Muscle layer of duodenum (tissue), 2 donors: Measurements from ENCODE around the gene SPON1.
A peak's percentile ranks its signal among the peaks of the same experiment; 100 is the strongest.
"Not testable (repeated sequence)": the region's sequence is repeated elsewhere in the genome, so short reads cannot be mapped to it uniquely, and the experiment has no call there.

Experiments
- H3K27ac ChIP-seq: one replicate; pipeline ENCODE4 v1.7.0; 2013; ENCODE audit warnings: mild to moderate bottlenecking, low read length
- H3K27me3 ChIP-seq: one replicate; pipeline ENCODE4 v1.7.0; 2013; ENCODE audit warnings: low read depth, mild to moderate bottlenecking, control low read depth, low read length
- H3K36me3 ChIP-seq, 2 donors: one replicate each; pipeline ENCODE4 v1.7.0; 2013; ENCODE audit warnings: low read length in 2 of 2, control low read depth in 1 of 2, mild to moderate bottlenecking in 1 of 2; ENCODE audit not compliant: insufficient read depth in 2 of 2, control insufficient read depth in 1 of 2
- H3K4me1 ChIP-seq, 2 donors: one replicate each; pipeline ENCODE4 v1.7.0; 2013; ENCODE audit warnings: low read length in 2 of 2, mild to moderate bottlenecking in 2 of 2, control low read depth in 1 of 2, moderate library complexity in 1 of 2; ENCODE audit not compliant: insufficient read depth in 2 of 2, control insufficient read depth in 1 of 2
- H3K4me3 ChIP-seq, 2 donors: one replicate each; pipeline ENCODE4 v1.7.0; 2013; ENCODE audit warnings: low read length in 2 of 2, low read depth in 1 of 2, mild to moderate bottlenecking in 1 of 2
- H3K9me3 ChIP-seq, 2 donors: one replicate each; pipeline ENCODE4 v1.7.0; 2013; ENCODE audit warnings: low read length in 2 of 2, control low read depth in 1 of 2, mild to moderate bottlenecking in 1 of 2; ENCODE audit not compliant: control insufficient read depth in 1 of 2
- donor health status: healthy.

The SPON1 gene

DNA sequence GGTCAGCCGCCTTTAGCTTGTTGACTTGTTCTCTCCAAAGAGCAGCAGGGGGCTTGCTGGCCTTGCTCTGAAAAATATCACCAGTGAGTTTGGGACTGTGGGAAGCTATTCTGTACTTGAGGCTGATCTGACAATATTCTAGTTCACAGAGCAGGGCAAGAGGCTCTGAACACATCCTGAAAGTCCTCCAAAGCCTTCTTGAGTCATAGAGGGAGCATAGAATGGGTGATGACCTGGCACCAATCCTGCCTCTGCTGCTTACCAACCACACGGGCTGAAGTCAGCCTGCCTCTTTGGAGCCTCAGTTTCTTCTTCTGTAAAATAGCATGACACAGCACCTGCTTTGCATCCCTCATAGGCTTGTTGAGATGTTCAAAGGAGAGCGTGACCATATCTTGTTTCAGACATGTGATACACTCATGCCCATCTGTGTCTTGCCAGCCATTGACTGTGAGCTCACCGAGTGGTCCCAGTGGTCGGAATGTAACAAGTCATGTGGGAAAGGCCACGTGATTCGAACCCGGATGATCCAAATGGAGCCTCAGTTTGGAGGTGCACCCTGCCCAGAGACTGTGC, 299.8 kb downstream of the SPON1 start:
- Histone ChIP-seq H3K9me3 (no peaks in the 10 kb centered on the region), H3K27me3 (no peaks in the 10 kb centered on the region), H3K4me1 (peaks cover 0 to 11% of the 10 kb centered on the region in 2 donors), H3K4me3 (no peak overlapping the region), H3K36me3 (peaks cover 18 to 56% of the 10 kb centered on the region in 2 donors), H3K27ac (no peak overlapping the region)

DNA sequence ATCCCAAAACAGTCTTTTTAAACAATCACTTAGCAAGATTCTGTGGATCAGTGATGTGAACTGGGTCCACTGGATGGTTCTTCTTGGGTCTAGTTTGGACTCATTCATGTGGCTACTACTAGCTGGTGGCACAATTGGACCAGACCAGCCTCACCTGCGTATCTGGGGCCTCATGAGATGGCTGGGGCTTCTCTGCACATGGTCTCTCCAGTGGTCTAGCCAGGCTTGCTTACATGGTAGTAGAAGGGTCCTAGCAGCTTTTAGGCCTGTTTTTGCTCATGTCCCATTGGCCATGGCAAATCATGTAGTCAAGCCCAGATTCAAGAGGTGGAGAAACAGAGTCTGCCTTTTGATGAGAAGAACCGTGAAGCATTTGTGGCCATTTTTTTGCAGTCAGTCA, 302.4 kb downstream of the SPON1 start:
- Histone ChIP-seq H3K27ac (no peak overlapping the region), H3K27me3 (no peaks in the 10 kb centered on the region), H3K4me1 (peaks cover 0 to 4% of the 10 kb centered on the region in 2 donors), H3K36me3 (peaks cover 18 to 51% of the 10 kb centered on the region in 2 donors), H3K9me3 (no peaks in the 10 kb centered on the region), H3K4me3 (no peak overlapping the region)

DNA sequence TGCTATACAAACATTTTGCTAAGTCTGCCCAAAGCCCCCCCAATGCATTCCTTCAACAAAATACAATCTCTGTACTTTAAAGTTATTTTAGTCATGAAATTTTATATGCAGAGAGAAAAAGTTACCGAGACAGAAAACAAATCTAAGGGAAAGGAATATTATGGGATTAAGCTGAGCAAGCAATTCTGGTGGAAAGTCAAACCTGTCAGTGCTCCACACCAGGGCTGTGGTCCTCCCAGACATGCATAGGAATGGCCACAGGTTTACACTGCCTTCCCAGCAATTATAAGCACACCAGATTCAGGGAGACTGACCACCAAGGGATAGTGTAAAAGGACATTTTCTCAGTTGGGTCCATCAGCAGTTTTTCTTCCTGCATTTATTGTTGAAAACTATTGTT, 304.1 kb downstream of the SPON1 start:
- H3K4me1 ChIP-seq, result peaks cover 0 to 4% of the 10 kb centered on the region in 2 donors
- H3K27me3 ChIP-seq, result no peaks in the 10 kb centered on the region
- no peak overlapping the region for H3K4me3 ChIP-seq
- no peaks in the 10 kb centered on the region for H3K9me3 ChIP-seq
- peaks cover 18 to 48% of the 10 kb centered on the region in 2 donors for H3K36me3 ChIP-seq
- no peak overlapping the region for H3K27ac ChIP-seq

DNA sequence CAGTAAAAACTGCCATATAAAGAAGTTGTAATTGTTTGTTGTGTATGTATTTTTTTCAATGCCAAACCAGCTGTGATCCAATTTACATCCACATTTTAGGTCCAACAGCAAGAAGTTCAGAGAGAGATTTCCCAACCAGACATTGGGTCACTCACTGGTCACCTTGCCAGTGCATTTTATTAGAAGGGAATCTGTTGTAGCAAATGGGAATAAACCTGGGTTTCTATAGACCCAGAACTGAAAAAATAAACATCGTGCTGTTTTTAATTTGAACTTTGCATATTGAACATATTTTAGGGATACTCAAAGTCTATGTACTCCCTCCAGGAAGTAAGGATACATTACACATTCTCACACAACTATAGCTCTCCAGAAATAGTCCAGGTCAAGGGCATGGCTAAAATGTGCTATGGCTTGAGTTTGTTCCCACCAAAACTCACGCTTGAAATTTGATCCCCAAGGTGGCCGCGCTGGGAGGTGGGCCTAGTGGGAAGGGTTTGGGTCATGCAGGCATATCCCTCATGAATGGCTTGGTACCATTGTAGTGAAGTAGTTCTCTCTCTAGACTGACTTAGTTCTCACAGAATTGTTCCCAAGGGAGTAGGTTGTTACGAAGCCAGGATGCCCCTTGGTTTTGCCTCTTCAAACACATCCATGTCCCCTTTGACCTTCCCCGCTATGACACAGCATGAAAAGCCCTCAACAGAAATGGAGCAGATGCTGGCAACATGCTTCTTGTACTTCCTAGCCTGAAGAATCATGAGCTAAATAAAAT, 305.5 kb downstream of the SPON1 start:
- Histone ChIP-seq H3K9me3 (no peaks in the 10 kb centered on the region), H3K4me3 (no peak overlapping the region), H3K36me3 (peaks cover 14 to 41% of the 10 kb centered on the region in 2 donors), H3K27me3 (no peaks in the 10 kb centered on the region), H3K4me1 (peaks cover 0 to 11% of the 10 kb centered on the region in 2 donors), H3K27ac (no peak overlapping the region)

- Histone ChIP-seq H3K4me1 (peaks cover 0 to 11% of the 10 kb centered on the region in 2 donors), H3K27me3 (no peaks in the 10 kb centered on the region), H3K27ac (no peak overlapping the region), H3K36me3 (peaks cover 11 to 26% of the 10 kb centered on the region in 2 donors), H3K9me3 (no peaks in the 10 kb centered on the region), H3K4me3 (no peak overlapping the region)
Observed at GRCh38 chr11:14269692-14270573, 307.4 kb downstream of the SPON1 start.

DNA sequence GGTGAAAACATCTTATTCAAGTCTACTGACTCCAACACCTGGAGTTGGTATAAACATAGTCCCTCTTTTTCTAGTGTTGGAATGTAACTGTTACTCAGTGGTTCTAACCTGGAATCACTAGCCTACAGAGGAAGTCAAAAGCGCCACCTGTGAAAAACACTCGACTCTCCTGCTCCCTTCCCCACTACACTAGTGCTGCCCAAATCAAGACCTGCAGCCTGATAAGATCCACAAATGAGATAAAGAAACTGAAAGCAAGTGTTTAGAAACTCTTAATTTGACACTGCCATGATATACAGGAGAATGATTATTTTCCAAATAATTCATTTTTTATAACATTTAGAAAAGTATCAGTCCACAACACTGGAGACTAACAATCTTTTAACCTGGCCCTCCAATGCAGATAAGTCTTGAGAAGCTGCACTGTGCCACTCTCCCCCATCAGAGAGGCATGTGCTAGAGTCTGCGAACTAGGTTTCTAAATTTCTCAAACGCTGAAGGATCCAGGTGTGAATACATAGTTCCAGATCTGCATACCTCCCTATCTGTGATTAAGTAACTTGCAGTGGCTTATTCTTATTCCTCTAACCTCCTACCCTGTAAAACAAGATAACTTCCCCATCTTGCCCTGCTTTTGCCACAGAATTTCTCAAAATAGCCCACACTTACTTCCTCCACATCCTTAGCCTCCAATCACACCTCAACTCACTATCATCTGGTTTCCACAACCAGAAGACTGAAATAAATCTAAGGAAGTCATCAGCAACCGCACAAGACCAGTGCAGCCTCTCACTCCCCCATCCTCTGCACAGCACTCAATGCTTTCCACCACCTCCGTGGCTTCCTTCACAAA, 308.4 kb downstream of the SPON1 start:
- Histone ChIP-seq H3K9me3 (no peaks in the 10 kb centered on the region), H3K36me3 (peaks cover 2 to 16% of the 10 kb centered on the region in 2 donors), H3K4me3 (no peak overlapping the region), H3K27ac (no peak overlapping the region), H3K4me1 (peaks cover 0 to 11% of the 10 kb centered on the region in 2 donors), H3K27me3 (no peaks in the 10 kb centered on the region)

- Histone ChIP-seq H3K27ac (no peak overlapping the region), H3K27me3 (no peaks in the 10 kb centered on the region), H3K4me3 (no peak overlapping the region), H3K9me3 (no peaks in the 10 kb centered on the region), H3K36me3 (no peaks in the 10 kb centered on the region), H3K4me1 (peaks cover 0 to 11% of the 10 kb centered on the region in 2 donors)
Observed at GRCh38 chr11:14273895-14274294, 311.4 kb downstream of the SPON1 start.

DNA sequence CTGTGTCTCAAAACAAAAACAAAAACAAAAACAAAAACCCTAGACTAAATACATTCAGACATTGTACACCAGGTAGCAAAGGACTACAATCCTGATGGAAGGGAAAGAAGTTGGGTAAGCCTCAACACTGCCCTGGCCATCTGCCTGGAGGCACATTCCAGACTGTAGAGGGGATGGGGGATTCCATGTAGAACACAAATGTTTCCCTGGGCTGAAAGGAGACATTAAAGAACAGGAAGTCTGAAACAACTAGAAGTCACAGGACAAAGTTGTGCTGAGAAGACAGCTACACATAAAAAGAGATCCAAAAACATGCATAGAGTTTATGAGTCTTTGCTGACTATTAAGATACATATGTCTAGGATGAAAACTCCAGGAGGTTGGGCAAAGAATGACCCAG, 312.6 kb downstream of the SPON1 start:
- Histone ChIP-seq H3K9me3 (no peaks in the 10 kb centered on the region), H3K27ac (no peak overlapping the region), H3K36me3 (no peaks in the 10 kb centered on the region), H3K4me1 (peaks cover 0 to 11% of the 10 kb centered on the region in 2 donors), H3K4me3 (no peak overlapping the region), H3K27me3 (no peaks in the 10 kb centered on the region)

GRCh38 chr11:14278869-14279268, 316.3 kb downstream of the SPON1 start:
- not testable (repeated sequence) for H3K36me3 ChIP-seq, H3K4me3 ChIP-seq, H3K27ac ChIP-seq, H3K9me3 ChIP-seq, H3K27me3 ChIP-seq, H3K4me1 ChIP-seq

DNA sequence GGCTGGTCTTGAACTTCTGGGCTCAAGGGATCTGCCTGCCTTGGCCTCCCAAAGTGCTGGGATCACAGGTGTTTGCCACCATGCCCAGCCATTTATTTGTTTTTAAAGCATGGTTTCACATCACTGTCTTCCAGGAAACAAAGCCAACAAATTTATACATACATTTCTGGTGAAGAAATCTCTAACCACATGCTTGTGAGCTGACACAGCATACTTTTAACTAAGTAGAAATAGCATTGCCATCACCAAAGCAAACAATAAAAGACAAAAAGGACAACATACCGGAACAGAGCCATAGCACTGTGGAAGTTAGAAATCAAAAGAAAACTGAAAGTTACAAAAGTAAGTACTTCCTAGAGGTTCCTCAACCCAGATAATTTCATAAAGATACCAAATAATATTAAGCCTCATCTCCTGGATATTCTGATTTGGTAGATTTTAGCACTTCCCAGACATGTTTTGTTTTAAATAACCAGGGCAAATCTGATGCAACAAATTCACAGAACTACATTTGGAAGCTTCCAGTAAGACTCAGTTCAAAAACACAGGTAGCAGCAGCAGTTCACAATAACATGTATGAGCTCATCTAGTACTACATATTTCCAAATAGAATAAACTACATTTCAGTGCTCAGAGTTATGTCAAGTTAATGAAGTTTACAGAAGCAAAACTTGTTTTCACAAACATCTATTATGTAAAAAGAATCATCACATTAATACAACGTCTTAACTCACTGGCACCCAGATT, 325.8 kb downstream of the SPON1 start:
- Histone ChIP-seq H3K4me1 (no peaks in the 10 kb centered on the region), H3K4me3 (no peak overlapping the region), H3K27me3 (no peaks in the 10 kb centered on the region), H3K27ac (peak overlapping the region; percentile 53), H3K36me3 (peaks cover 7 to 13% of the 10 kb centered on the region in 2 donors), H3K9me3 (no peaks in the 10 kb centered on the region)
